ENCODE measurements around the gene SLC22A14. TPM values are rescaled to one million over a fixed set of nuclear protein-coding genes. Genes with fewer than 3 reads are reported as not detected.

Gene SLC22A14
- total and polyA plus RNA-seq, 10 of the 15 experiments (the other 5 are each of a cell fraction or from before 2014, with no cell fraction given): not detected

DNA sequence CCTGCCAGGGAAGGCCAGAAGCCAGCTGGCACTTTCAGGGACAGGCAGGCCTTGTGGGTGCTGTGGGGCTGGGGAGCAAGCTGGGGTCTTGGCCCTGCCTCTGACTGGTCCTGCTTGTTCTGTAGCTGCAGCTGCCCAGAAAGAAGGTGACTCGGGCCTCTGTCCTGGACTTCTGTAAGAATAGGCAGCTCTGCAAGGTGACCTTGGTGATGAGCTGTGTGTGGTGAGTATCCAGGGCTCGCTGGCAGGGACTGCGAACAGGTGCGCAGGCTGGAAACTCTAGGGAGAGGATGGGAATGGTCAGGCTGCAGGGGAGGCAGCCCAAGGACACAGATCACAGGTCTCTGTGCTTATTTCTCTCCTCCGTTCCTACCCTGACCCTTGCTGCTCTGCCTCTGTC, 31.2 kb downstream of the SLC22A14 start (continued):
- TF ChIP-seq BCL3 (IDR thresholded peaks at IDR 0.05; ENCODE audit: borderline replicate concordance, insufficient read depth, low read depth, low read length, poor library complexity, severe bottlenecking) (no peak), USF2 (IDR thresholded peaks at IDR 0.05; ENCODE audit: borderline replicate concordance, low read depth, low read length) (no peak), POLR2A (IDR thresholded peaks at IDR 0.05; ENCODE audit: low read depth, low read length) (no peak), ZNF274 (IDR thresholded peaks at IDR 0.05; ENCODE audit: insufficient read depth, insufficient read length) (no peak)
- TF ChIP-seq, protein P1, sequence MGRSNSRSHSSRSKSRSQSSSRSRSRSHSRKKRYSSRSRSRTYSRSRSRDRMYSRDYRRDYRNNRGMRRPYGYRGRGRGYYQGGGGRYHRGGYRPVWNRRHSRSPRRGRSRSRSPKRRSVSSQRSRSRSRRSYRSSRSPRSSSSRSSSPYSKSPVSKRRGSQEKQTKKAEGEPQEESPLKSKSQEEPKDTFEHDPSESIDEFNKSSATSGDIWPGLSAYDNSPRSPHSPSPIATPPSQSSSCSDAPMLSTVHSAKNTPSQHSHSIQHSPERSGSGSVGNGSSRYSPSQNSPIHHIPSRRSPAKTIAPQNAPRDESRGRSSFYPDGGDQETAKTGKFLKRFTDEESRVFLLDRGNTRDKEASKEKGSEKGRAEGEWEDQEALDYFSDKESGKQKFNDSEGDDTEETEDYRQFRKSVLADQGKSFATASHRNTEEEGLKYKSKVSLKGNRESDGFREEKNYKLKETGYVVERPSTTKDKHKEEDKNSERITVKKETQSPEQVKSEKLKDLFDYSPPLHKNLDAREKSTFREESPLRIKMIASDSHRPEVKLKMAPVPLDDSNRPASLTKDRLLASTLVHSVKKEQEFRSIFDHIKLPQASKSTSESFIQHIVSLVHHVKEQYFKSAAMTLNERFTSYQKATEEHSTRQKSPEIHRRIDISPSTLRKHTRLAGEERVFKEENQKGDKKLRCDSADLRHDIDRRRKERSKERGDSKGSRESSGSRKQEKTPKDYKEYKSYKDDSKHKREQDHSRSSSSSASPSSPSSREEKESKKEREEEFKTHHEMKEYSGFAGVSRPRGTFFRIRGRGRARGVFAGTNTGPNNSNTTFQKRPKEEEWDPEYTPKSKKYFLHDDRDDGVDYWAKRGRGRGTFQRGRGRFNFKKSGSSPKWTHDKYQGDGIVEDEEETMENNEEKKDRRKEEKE (IDR thresholded peaks at IDR 0.05): no peak

DNA sequence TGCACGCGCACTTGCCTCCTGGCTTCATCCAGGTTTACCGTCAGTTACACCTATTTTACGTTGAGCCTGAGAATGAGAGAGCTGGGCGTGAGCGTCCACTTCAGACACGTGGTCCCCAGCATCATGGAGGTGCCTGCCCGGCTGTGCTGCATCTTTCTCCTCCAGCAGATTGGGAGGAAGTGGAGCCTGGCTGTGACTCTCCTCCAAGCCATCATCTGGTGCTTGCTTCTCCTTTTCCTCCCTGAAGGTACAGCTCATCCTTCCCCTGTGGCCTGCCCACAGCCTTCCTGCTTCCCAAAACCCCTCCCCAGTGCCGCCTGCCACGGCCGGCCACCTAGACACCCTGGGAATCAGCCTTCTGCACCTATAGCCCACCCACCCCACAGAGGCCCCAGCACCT, 31.6 kb downstream of the SLC22A14 start:
- no peak overlapping the region for H3K9ac ChIP-seq (ENCODE audit: control insufficient read depth, insufficient read depth, low read length)
- H3K4me2 ChIP-seq (ENCODE audit: control insufficient read depth, insufficient read depth): no peak overlapping the region
- FAIRE-seq (no peak), ATAC-seq (no peak), DNase-seq (ENCODE audit: low read depth, low spot score) (no peak)
- H3K79me2 ChIP-seq (ENCODE audit: control insufficient read depth, insufficient read depth, low read length): no peaks in the 10 kb centered on the region
- ChIA-PET RAD21 (ENCODE audit: unreplicated experiment) (no interaction called here), POLR2A (no interaction called here), CTCF (no interaction called here), SMC1A (ENCODE audit: uncharacterized antibody, unreplicated experiment) (no interaction called here)
- 32% methylated on average over 11 of the region's 11 CpGs for WGBS (ENCODE audit: insufficient coverage, insufficient replicate concordance, low lambda C conversion rate, missing lambda C conversion rate)
- no TSS peak for BruUV-seq (replicated peaks)
- in situ Hi-C loops (cut with MboI): no loop called here
- no peak overlapping the region for H3K4me3 ChIP-seq
- intact Hi-C loops (cut with micrococcal nuclease; ENCODE audit: unreplicated experiment): no loop called here
- H3K9me3 ChIP-seq (replicated peaks; ENCODE audit: control insufficient read depth, insufficient read depth, low read length): no peaks in the 10 kb centered on the region
- H3K36me3 ChIP-seq (ENCODE audit: control insufficient read depth in 2 of 2, insufficient read depth in 2 of 2, low read length in 1 of 2): no peaks in the 10 kb centered on the region
- H2AFZ ChIP-seq (ENCODE audit: control insufficient read depth, low read depth, low read length): no peak overlapping the region
- no peaks in the 10 kb centered on the region for H4K20me1 ChIP-seq (ENCODE audit: control insufficient read depth, insufficient read depth)
- H3K27ac ChIP-seq (ENCODE audit: control insufficient read depth, insufficient read depth): no peak overlapping the region
- no peaks in the 10 kb centered on the region for H3K4me1 ChIP-seq (ENCODE audit: control insufficient read depth, insufficient read depth, low read length)
- peaks cover 0 to 3% of the 10 kb centered on the region in 2 experiments; a peak in 1 of 4 replicates for H3K27me3 ChIP-seq (replicated peaks in 1 of 2; ENCODE audit: control insufficient read depth in 2 of 2, insufficient read depth in 2 of 2, low read length in 1 of 2)
- no peak for TF ChIP-seq EED (IDR thresholded peaks at IDR 0.05; ENCODE audit: low read depth)
- TF ChIP-seq CREM (IDR thresholded peaks at IDR 0.05; ENCODE audit: low read depth): no peak
- TF ChIP-seq IKZF1 (conservative IDR thresholded peaks at IDR 0.05): no peak
- TF ChIP-seq SMARCA5 (IDR thresholded peaks at IDR 0.05): no peak
- no peak for TF ChIP-seq NFYA (IDR thresholded peaks at IDR 0.05; ENCODE audit: borderline replicate concordance, low read depth, low read length)
- no peak for TF ChIP-seq BCL3 (IDR thresholded peaks at IDR 0.05; ENCODE audit: borderline replicate concordance, insufficient read depth, low read depth, low read length, poor library complexity, severe bottlenecking)
- no peak for TF ChIP-seq POLR2AphosphoS2 (IDR thresholded peaks at IDR 0.05; ENCODE audit: low read depth, low read length)
- TF ChIP-seq FOXM1 (IDR thresholded peaks at IDR 0.05; ENCODE audit: low read depth, low read length): no peak
- no peak for TF ChIP-seq RAD21 (IDR thresholded peaks at IDR 0.05; ENCODE audit: insufficient read depth, low read depth, low read length)
- TF ChIP-seq ATF7 (IDR thresholded peaks at IDR 0.05; ENCODE audit: low read depth): no peak
- TF ChIP-seq TCF12 (IDR thresholded peaks at IDR 0.05; ENCODE audit: low read depth, low read length): no peak
- no peak for TF ChIP-seq MYB (IDR thresholded peaks at IDR 0.05; ENCODE audit: borderline replicate concordance, low read depth, low read length)
- TF ChIP-seq SMAD5 (IDR thresholded peaks at IDR 0.05; ENCODE audit: low read depth): no peak
- no peak for TF ChIP-seq WRNIP1 (IDR thresholded peaks at IDR 0.05; ENCODE audit: borderline replicate concordance, low read depth, low read length)
- TF ChIP-seq CBX5 (IDR thresholded peaks at IDR 0.05; ENCODE audit: low read depth): no peak
